ENCODE measurements around the gene NCCRP1. TPM values are rescaled to one million over a fixed set of nuclear protein-coding genes. Genes with fewer than 3 reads are reported as not detected.

NCCRP1 gene
- total RNA-seq, 2 experiments from 2014 or later = not detected

GRCh38 chr19:39190768-39191167 lies 6.0 kb upstream of the NCCRP1 start:
- H3K4me1 ChIP-seq (ENCODE audit: insufficient read depth, low read length) = peaks cover 9% of the 10 kb centered on the region
- no peak for TF ChIP-seq CTCF (IDR thresholded peaks at IDR 0.05)
- peaks cover 9 to 12% of the 10 kb centered on the region in 2 experiments for H3K27me3 ChIP-seq (ENCODE audit: control insufficient read depth in 1 of 2, insufficient read depth in 2 of 2, low read length in 2 of 2)
- Mint-ChIP-seq H3K4me3 (no peak overlapping the region), H3K36me3 (ENCODE audit: low read depth) (no peaks in the 10 kb centered on the region), H3K9me3 (no peaks in the 10 kb centered on the region), H3K4me1 (ENCODE audit: low read depth) (peaks cover 9% of the 10 kb centered on the region), H3K27ac (no peak overlapping the region), H3K27me3 (peaks cover 43% of the 10 kb centered on the region)
- H3K27ac ChIP-seq (ENCODE audit: low read depth in 1 of 2, low read length in 2 of 2) = no peak overlapping the region
- POLR2A ChIA-PET = no interaction called here
- ATAC-seq (ENCODE audit: poor library complexity) (no peak), DNase-seq (no peak)
- H3K4me3 ChIP-seq (ENCODE audit: low read length) = no peak overlapping the region
- no peaks in the 10 kb centered on the region for H3K36me3 ChIP-seq (ENCODE audit: insufficient read depth, low read length)
- CTCF ChIA-PET = no interaction called here
- H3K9me3 ChIP-seq (ENCODE audit: control insufficient read depth in 1 of 2, insufficient read depth in 1 of 2, low read length in 2 of 2) = peaks cover 0 to under 1% of the 10 kb centered on the region in 2 experiments
- intact Hi-C loops (cut with DNase I, micrococcal nuclease) = no loop called here

- POLR2A ChIA-PET = no interaction called here
- Mint-ChIP-seq H3K36me3 (ENCODE audit: low read depth) (no peaks in the 10 kb centered on the region), H3K27me3 (peaks cover 55% of the 10 kb centered on the region), H3K27ac (no peak overlapping the region), H3K4me3 (no peak overlapping the region), H3K4me1 (ENCODE audit: low read depth) (peaks cover 23% of the 10 kb centered on the region), H3K9me3 (no peaks in the 10 kb centered on the region)
- Histone ChIP-seq H3K27me3 (ENCODE audit: control insufficient read depth in 1 of 2, insufficient read depth in 2 of 2, low read length in 2 of 2) (peaks cover 24 to 29% of the 10 kb centered on the region in 2 experiments), H3K4me3 (ENCODE audit: low read length) (no peak overlapping the region), H3K4me1 (ENCODE audit: insufficient read depth, low read length) (peaks cover 25% of the 10 kb centered on the region), H3K9me3 (ENCODE audit: control insufficient read depth in 1 of 2, insufficient read depth in 1 of 2, low read length in 2 of 2) (peaks cover 0 to 11% of the 10 kb centered on the region in 2 experiments), H3K27ac (ENCODE audit: low read depth in 1 of 2, low read length in 2 of 2) (no peak overlapping the region), H3K36me3 (ENCODE audit: insufficient read depth, low read length) (no peaks in the 10 kb centered on the region)
- CTCF ChIA-PET = no interaction called here
- intact Hi-C loops (cut with DNase I, micrococcal nuclease) = no loop called here
- ATAC-seq (ENCODE audit: poor library complexity) (no peak), DNase-seq (no peak)
- no peak for TF ChIP-seq CTCF (IDR thresholded peaks at IDR 0.05)
Observed at GRCh38 chr19:39192846-39193245, 3.9 kb upstream of the NCCRP1 start.

- peaks cover 23% of the 10 kb centered on the region for H3K4me1 Mint-ChIP-seq (ENCODE audit: low read depth)
- ATAC-seq (ENCODE audit: poor library complexity) = no peak
- peaks cover 25% of the 10 kb centered on the region for H3K4me1 ChIP-seq (ENCODE audit: insufficient read depth, low read length)
- H3K4me3 ChIP-seq (ENCODE audit: low read length) = no peak overlapping the region
- H3K27ac Mint-ChIP-seq = no peak overlapping the region
- no peaks in the 10 kb centered on the region for H3K36me3 ChIP-seq (ENCODE audit: insufficient read depth, low read length)
- peaks cover 31 to 34% of the 10 kb centered on the region in 2 experiments for H3K27me3 ChIP-seq (ENCODE audit: control insufficient read depth in 1 of 2, insufficient read depth in 2 of 2, low read length in 2 of 2)
- H3K27ac ChIP-seq (ENCODE audit: low read depth in 1 of 2, low read length in 2 of 2) = no peak overlapping the region
- DNase-seq = no peak
- intact Hi-C loops (cut with DNase I, micrococcal nuclease) = no loop called here
- peaks cover 0 to 11% of the 10 kb centered on the region in 2 experiments for H3K9me3 ChIP-seq (ENCODE audit: control insufficient read depth in 1 of 2, insufficient read depth in 1 of 2, low read length in 2 of 2)
- ChIA-PET POLR2A (no interaction called here), CTCF (interaction anchor here (0.6 kb wide), 1 partner anchor 134 kb away, joined by 3 read pairs; no protein-coding TSS in a partner anchor)
- no peak for TF ChIP-seq CTCF (IDR thresholded peaks at IDR 0.05)
- H3K4me3 Mint-ChIP-seq = no peak overlapping the region
- H3K36me3 Mint-ChIP-seq (ENCODE audit: low read depth) = no peaks in the 10 kb centered on the region
- H3K9me3 Mint-ChIP-seq = no peaks in the 10 kb centered on the region
- H3K27me3 Mint-ChIP-seq = peaks cover 62% of the 10 kb centered on the region
Observed at GRCh38 chr19:39193803-39194202, 3.0 kb upstream of the NCCRP1 start.

All from CD4-positive, alpha-beta T cell (primary cell).